HCT116 (cell line): Measurements from ENCODE around the gene ZNF471. TPM values are rescaled to one million over a fixed set of nuclear protein-coding genes. Genes with fewer than 3 reads are reported as not detected.

Source experiments
- ATAC-seq: fragments of 200-7000 bp; cut with Tn5 transposase; 2 replicates; pipeline ENCODE4 v1.9.1; 2020; ENCODE audit warnings: mild to moderate bottlenecking, moderate library complexity
- BruUV-seq: library from RNA; stranded (reverse); fragments of 400-500 nt; replicated peaks from 2 replicates; lab custom pipeline; 2021; lab: Mats Ljungman, UMichigan
- CTCF ChIA-PET: fragments of 300-600 bp; sonication (Branson Sonifier 250); formaldehyde crosslinking; loops from one replicate; lab custom pipeline; 2021; ENCODE audit warnings: antibody characterized with exemption; lab: Charles Lee
- POLR2A ChIA-PET: fragments of 300-600, 350-600 bp; sonication (Branson Sonifier 250); formaldehyde crosslinking; loops from one replicate; lab custom pipeline; 2021; ENCODE audit warnings: antibody characterized with exemption; lab: Charles Lee
- RAD21 ChIA-PET, 2 experiments: fragments of 300-600 bp; sonication (Branson Sonifier 250); formaldehyde crosslinking; loops; one replicate each; lab custom pipeline; 2023; ENCODE audit warnings: low total read pairs in 2 of 2; ENCODE audit not compliant: uncharacterized antibody in 2 of 2, unreplicated experiment in 2 of 2, low non-redundant PET in 1 of 2; lab: Charles Lee
- DNase-seq: peaks from one replicate; pipeline ENCODE4 v3.0.0-alpha.2; 2010; ENCODE audit warnings: low read depth, low spot score
- H2AFZ ChIP-seq: fragments of 200-600 bp; shearing (Covaris generic), sonication (generic); 2 replicates; pipeline ENCODE4 v1.6.1; 2017; ENCODE audit warnings: low read depth, mixed run types, mixed read lengths, antibody characterized with exemption, low read length; ENCODE audit not compliant: poor library complexity, severe bottlenecking
- H3K27ac ChIP-seq: 2 replicates; pipeline ENCODE4 v1.5.1; 2012; ENCODE audit warnings: low read depth, low read length
- H3K27me3 ChIP-seq: fragments of 200-600 bp; sonication (generic); 2 replicates; pipeline ENCODE4 v1.6.1; 2016; ENCODE audit warnings: mixed run types, low read length, mixed read lengths; ENCODE audit not compliant: insufficient read depth
- H3K36me3 ChIP-seq, 2 experiments: fragments of 200-500 bp in 1 of 2; fragments of 200-600 bp in 1 of 2; sonication (Bioruptor generic) in 1 of 2; sonication (generic) in 1 of 2; 2 replicates each; pipeline versions ENCODE4 v1.5.1 to v1.6.1; 2014 to 2016; ENCODE audit warnings: low read length in 2 of 2, inconsistent platforms in 1 of 2, mixed read lengths in 1 of 2, mixed run types in 1 of 2; ENCODE audit not compliant: insufficient read depth in 2 of 2, control insufficient read depth in 1 of 2
- H3K4me1 ChIP-seq, 2 experiments: fragments of 200-600 bp in 1 of 2; sonication (generic) in 1 of 2; 2 replicates each; pipeline versions ENCODE4 v1.5.1 to v1.6.1; 2012 to 2017; ENCODE audit warnings: low read length in 2 of 2, inconsistent platforms in 1 of 2, mild to moderate bottlenecking in 1 of 2, mixed read lengths in 1 of 2, mixed run types in 1 of 2, moderate library complexity in 1 of 2; ENCODE audit not compliant: insufficient read depth in 2 of 2, control insufficient read depth in 1 of 2
- H3K4me2 ChIP-seq: fragments of 200-600 bp; sonication (generic); 2 replicates; pipeline ENCODE4 v1.6.1; 2017; ENCODE audit warnings: mixed run types, low read length, mixed read lengths
- H3K4me3 ChIP-seq, 2 experiments: fragments of 200-600 bp in 1 of 2; sonication (generic) in 1 of 2; replicated peaks in 1 of 2; 2 replicates each; pipeline ENCODE4 v1.5.1; 2011 to 2016; ENCODE audit warnings: low read length in 2 of 2, control low read depth in 1 of 2, low read depth in 1 of 2, mild to moderate bottlenecking in 1 of 2, mixed read lengths in 1 of 2, mixed run types in 1 of 2
- H3K79me2 ChIP-seq: fragments of 200-600 bp; sonication (generic); 2 replicates; pipeline ENCODE4 v1.6.1; 2017; ENCODE audit warnings: mild to moderate bottlenecking, mixed run types, low read length, moderate library complexity, mixed read lengths; ENCODE audit not compliant: insufficient read depth
- H3K9ac ChIP-seq: fragments of 200-600 bp; sonication (generic); 2 replicates; pipeline ENCODE4 v1.6.1; 2016; ENCODE audit warnings: low read length, mixed read lengths
- H3K9me2 ChIP-seq: fragments of 200-600 bp; sonication (generic), shearing (Covaris generic); 2 replicates; pipeline ENCODE4 v1.6.1; 2017; ENCODE audit warnings: mixed run types, mild to moderate bottlenecking, moderate library complexity; ENCODE audit not compliant: insufficient read depth
- H3K9me3 ChIP-seq, 2 experiments: fragments of 200-500 bp in 1 of 2; fragments of 200-600 bp in 1 of 2; sonication (Bioruptor generic) in 1 of 2; sonication (generic) in 1 of 2; 2 replicates each; pipeline ENCODE4 v1.6.1; 2014 to 2017; ENCODE audit warnings: low read length in 2 of 2, mixed read lengths in 2 of 2, inconsistent platforms in 1 of 2, low read depth in 1 of 2, mild to moderate bottlenecking in 1 of 2, mixed run types in 1 of 2, moderate library complexity in 1 of 2; ENCODE audit not compliant: control insufficient read depth in 1 of 2, insufficient read depth in 1 of 2
- H4K20me1 ChIP-seq: fragments of 200-600 bp; sonication (generic), shearing (Covaris generic); 2 replicates; pipeline ENCODE4 v1.6.1; 2017; ENCODE audit warnings: mixed run types, mild to moderate bottlenecking, moderate library complexity; ENCODE audit not compliant: insufficient read depth
- ATF3 ChIP-seq: IDR thresholded peaks from 2 replicates; pipeline ENCODE4 v1.6.1; 2012
- EGR1 ChIP-seq: IDR thresholded peaks from 2 replicates; pipeline ENCODE4 v1.6.1; 2012; ENCODE audit warnings: low read depth
- ELF1 ChIP-seq: IDR thresholded peaks from 2 replicates; pipeline ENCODE4 v1.6.1; 2012; ENCODE audit warnings: low read depth, borderline replicate concordance
- RAD21 ChIP-seq: IDR thresholded peaks from 2 replicates; pipeline ENCODE4 v1.6.1; 2012; ENCODE audit warnings: low read depth, mild to moderate bottlenecking
- SP1 ChIP-seq: IDR thresholded peaks from 2 replicates; pipeline ENCODE4 v1.6.1; 2012; ENCODE audit warnings: low read depth
- YY1 ChIP-seq: IDR thresholded peaks from 2 replicates; pipeline ENCODE4 v1.6.1; 2011; ENCODE audit warnings: low read length, low read depth, moderate library complexity, mild to moderate bottlenecking; ENCODE audit not compliant: insufficient replicate concordance; ENCODE audit errors: extremely low read depth
- ZNF274 ChIP-seq: fragments of 200-500 bp; sonication (Bioruptor generic); IDR thresholded peaks from 2 replicates; pipeline ENCODE4 v1.6.1; 2014; ENCODE audit warnings: mild to moderate bottlenecking, low read depth, low read length, inconsistent platforms
- intact Hi-C: fragments of 100-400 bp; cut with micrococcal nuclease; formaldehyde crosslinking; loops from 2 replicates; pipeline ENCODE4 v1.10.0; 2022
- total RNA-seq: library from RNA; stranded (reverse); gene quantifications from one replicate; pipeline ENCODE4 v1.2.1, GENCODE V29; 2021; ENCODE audit not compliant: unreplicated experiment
- TF ChIP-seq, protein P1 (sequence below): IDR thresholded peaks from 2 replicates; pipeline ENCODE4 v1.6.1; 2011; ENCODE audit warnings: mild to moderate bottlenecking, low read length, moderate library complexity; ENCODE audit not compliant: insufficient replicate concordance; ENCODE audit errors: extremely low read depth

Gene ZNF471
- total RNA-seq, 1 experiment from 2014 or later, result not detected

DNA sequence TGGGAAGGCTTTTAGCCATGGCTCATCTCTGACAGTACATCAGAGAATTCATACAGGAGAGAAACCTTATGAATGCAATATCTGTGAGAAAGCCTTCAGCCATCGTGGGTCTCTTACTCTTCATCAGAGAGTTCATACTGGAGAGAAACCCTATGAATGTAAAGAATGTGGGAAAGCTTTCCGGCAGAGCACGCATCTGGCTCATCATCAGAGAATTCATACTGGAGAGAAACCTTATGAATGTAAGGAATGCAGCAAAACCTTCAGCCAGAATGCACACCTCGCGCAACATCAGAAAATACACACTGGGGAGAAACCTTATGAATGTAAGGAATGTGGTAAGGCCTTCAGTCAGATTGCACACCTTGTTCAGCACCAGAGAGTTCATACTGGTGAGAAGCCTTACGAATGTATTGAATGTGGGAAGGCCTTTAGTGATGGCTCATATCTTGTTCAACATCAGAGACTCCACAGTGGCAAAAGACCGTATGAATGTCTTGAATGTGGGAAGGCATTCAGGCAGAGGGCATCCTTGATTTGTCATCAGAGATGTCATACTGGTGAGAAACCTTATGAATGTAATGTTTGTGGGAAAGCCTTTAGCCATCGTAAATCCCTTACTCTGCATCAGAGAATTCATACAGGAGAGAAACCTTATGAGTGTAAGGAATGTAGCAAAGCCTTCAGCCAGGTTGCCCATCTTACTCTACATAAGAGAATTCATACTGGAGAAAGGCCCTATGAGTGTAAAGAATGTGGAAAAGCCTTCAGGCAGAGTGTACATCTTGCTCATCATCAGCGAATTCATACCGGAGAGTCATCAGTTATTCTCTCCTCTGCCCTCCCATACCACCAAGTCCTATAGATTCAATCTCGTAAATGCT lies 70.3 kb downstream of the ZNF471 start:
- CTCF ChIA-PET, result no interaction called here
- TF ChIP-seq ZNF274 (peak; percentile 73), EGR1 (no peak), ATF3 (no peak), ELF1 (no peak), RAD21 (no peak), SP1 (no peak), YY1 (no peak)
- TF ChIP-seq, protein P1, sequence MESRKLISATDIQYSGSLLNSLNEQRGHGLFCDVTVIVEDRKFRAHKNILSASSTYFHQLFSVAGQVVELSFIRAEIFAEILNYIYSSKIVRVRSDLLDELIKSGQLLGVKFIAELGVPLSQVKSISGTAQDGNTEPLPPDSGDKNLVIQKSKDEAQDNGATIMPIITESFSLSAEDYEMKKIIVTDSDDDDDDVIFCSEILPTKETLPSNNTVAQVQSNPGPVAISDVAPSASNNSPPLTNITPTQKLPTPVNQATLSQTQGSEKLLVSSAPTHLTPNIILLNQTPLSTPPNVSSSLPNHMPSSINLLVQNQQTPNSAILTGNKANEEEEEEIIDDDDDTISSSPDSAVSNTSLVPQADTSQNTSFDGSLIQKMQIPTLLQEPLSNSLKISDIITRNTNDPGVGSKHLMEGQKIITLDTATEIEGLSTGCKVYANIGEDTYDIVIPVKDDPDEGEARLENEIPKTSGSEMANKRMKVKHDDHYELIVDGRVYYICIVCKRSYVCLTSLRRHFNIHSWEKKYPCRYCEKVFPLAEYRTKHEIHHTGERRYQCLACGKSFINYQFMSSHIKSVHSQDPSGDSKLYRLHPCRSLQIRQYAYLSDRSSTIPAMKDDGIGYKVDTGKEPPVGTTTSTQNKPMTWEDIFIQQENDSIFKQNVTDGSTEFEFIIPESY, result no peak
- TF ChIP-seq, all 23 proteins: peak for 1
- no peaks in the 10 kb centered on the region for H3K9me2 ChIP-seq
- H3K4me3 ChIP-seq, result no peak overlapping the region
- no peak for DNase-seq
- RAD21 ChIA-PET, result no interaction called here
- H3K27ac ChIP-seq, result no peak overlapping the region
- no peak overlapping the region for H3K9ac ChIP-seq
- BruUV-seq, result no TSS peak
- no peak overlapping the region for H2AFZ ChIP-seq
- POLR2A ChIA-PET, result no interaction called here
- no peaks in the 10 kb centered on the region for H3K36me3 ChIP-seq
- intact Hi-C loops, result no loop called here
- no peak overlapping the region for H3K4me2 ChIP-seq
- no peaks in the 10 kb centered on the region for H4K20me1 ChIP-seq
- no peaks in the 10 kb centered on the region for H3K27me3 ChIP-seq
- no peak for ATAC-seq
- H3K9me3 ChIP-seq, result peaks cover 31 to 33% of the 10 kb centered on the region in 2 experiments; a peak in 3 of 4 replicates
- H3K4me1 ChIP-seq, result no peaks in the 10 kb centered on the region
- H3K79me2 ChIP-seq, result no peaks in the 10 kb centered on the region

Other genes starting within 250 kb of the ZNF471 start
- not detected for gene EDDM13, start 235.1 kb upstream of the ZNF471 start, total RNA-seq
- gene ZSCAN5A, start 193.0 kb upstream of the ZNF471 start, total RNA-seq, result 9.2 TPM
- not detected for gene ZNF582, start 114.3 kb upstream of the ZNF471 start, total RNA-seq
- gene ZNF583, start 103.5 kb upstream of the ZNF471 start, total RNA-seq, result not detected
- gene ZNF667, start 30.5 kb upstream of the ZNF471 start, total RNA-seq, result not detected
- gene ZFP28, start 31.1 kb downstream of the ZNF471 start, total RNA-seq, result not detected
- gene ZNF470, start 59.6 kb downstream of the ZNF471 start, total RNA-seq, result not detected
- not detected for gene ZNF71, start 87.4 kb downstream of the ZNF471 start, total RNA-seq
- not detected for gene SMIM17, start 135.3 kb downstream of the ZNF471 start, total RNA-seq
- gene ZNF835, start 163.9 kb downstream of the ZNF471 start, total RNA-seq, result not detected